Putamen (tissue), 1 donor: Measurements from ENCODE around the gene CLEC12A.
"Not testable (repeated sequence)": the region's sequence is repeated elsewhere in the genome, so short reads cannot be mapped to it uniquely, and the experiment has no call there.

Experiments used
- DNase-seq: peaks from one replicate; pipeline ENCODE4 v3.0.0-alpha.2; 2016; ENCODE audit warnings: low spot score

Gene CLEC12A

DNA sequence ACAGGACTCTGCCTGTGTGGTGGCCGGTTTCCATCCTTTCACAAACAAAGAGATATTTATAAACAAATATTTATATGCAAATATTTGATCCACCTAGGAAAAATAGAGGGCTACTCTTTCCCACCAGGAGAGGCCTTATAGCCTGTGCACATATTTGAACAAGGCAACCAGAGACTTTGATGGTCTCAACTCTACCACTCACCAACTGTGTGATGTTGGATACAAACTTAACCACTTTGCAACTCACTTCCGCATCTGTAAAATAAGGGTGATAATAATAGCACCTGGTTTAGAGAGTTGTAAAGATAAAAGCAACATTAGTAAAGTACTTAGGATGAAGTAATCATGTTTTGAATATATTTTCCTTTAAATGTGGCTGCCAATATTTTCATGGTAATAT lies 1.5 kb upstream of the CLEC12A start:
- no peak for DNase-seq

DNA sequence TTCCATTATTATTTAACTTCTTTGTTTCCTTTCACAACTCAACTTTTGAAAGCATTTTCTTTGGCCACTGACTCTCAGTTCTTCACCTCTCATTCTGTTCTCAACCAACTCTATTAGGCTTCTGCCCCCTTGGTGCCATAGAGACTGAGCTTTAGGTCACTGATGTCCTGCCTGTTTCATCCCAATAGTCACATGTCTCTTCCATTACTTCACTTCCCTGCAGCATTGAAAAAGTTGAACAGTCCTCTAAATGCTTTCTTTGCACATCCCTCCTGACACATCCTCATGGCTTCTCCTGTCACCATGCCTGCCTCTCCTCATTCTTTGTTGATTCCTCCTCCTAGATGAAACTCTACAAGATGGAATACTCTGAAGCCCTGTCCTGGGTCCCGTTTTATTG lies 2.7 kb downstream of the CLEC12A start:
- no peak for DNase-seq

GRCh38 chr12:9974731-9975130 lies 3.5 kb downstream of the CLEC12A start:
- DNase-seq, result not testable (repeated sequence)

DNA sequence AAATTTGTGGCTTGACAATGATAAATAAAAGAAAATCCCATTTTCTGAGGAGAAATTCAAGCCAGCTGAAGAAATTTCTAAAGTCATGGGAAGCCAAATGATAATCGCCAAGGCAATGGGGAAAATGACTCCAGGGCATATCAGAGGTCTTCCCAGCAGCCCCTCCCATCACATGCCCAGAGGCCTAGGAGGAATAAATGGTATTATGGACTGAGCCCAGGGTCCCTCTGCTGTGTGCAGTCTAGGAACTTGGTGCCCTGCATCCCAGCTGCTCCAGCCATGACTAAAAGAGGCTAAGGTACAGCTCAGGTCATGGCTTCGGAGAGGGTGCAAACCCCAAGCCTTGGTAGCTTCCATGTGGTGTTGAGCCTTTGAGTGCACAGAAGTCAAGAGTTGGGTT lies 4.4 kb downstream of the CLEC12A start:
- no peak for DNase-seq

DNA sequence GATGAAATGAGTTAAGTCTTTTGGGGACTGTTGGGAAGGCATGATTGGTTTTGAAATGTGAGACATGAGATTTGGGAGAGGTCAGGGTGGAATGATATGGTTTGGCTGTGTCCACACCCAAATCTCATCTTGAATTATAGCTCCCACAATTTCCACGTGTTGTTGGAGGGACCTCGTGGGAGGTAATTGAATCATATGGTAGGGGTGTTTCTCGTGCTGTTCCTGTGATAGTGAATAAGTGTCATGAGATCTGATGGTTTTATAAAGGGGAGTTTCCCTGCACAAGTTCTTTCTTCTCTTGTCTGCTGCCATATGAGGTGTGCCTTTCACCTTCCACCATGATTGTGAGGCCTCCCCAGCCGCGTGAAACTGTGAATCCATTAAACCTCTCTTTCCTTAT lies 5.4 kb downstream of the CLEC12A start:
- DNase-seq, result not testable (repeated sequence)

DNA sequence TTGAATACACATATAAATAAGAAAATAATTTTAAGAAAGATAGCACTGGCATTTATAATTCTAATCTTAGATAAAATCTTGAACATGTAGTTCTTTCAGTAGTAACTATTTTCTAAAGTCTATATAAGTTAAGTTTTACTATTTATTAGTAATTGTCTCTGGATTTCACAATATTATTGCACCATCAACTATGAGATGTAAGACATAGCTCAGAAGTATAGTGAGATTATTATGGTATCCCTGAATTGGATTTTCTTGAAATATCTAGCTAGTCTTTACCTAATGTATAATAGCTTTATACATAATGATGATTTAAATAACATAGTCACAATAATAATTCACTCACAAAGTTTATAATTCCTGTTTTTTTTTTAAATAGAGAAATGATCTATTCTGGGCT lies 6.7 kb downstream of the CLEC12A start:
- no peak for DNase-seq

GRCh38 chr12:9980126-9980525 lies 8.9 kb downstream of the CLEC12A start:
- no peak for DNase-seq

GRCh38 chr12:9991876-9992275 lies 20.7 kb downstream of the CLEC12A start:
- DNase-seq, result no peak

DNA sequence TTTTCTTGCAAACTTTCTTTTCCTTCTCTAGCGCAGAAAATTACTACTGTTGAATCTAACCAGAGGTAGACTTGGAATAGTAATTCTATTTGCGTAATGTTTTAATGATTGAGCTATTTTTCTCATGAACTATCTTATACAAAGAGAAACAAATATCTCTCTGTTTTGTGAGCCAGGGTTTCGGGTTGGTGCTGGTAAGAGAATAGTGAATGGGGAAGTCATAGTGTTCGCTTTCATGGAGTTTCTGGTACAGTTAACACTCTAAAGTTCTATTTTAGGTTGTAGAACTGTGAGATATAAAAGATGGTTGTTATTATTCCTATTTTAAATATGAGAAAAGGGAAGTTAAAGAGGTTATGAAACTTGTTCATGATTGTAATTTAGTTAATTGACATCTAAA lies 21.1 kb downstream of the CLEC12A start:
- DNase-seq, result no peak

DNA sequence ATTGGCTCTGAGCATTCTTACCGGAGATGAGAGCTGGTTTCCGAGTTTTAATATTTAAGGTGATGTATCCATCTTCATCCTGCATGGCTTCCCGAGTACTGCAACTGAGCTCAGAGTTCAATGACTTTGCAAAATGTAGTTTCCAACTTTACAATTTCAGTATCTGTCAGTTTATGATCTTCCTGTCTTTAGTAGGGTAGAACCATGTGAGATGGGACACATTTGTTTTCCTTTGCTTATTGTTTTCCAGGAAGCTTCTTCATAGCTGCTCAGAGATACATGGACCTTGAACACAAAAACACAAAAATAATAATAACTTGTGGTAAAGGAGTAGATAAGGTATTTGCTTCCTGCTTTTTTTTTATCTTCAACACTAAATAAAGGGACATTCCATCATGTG lies 27.8 kb downstream of the CLEC12A start, which contains the start of gene CLEC1B:
Gene CLEC1B, minus strand, starts transcription at position 106 of the 400 bp plus-strand sequence. Its CDS starts 21 bp downstream, at position 85.
- DNase-seq, result no peak

DNA sequence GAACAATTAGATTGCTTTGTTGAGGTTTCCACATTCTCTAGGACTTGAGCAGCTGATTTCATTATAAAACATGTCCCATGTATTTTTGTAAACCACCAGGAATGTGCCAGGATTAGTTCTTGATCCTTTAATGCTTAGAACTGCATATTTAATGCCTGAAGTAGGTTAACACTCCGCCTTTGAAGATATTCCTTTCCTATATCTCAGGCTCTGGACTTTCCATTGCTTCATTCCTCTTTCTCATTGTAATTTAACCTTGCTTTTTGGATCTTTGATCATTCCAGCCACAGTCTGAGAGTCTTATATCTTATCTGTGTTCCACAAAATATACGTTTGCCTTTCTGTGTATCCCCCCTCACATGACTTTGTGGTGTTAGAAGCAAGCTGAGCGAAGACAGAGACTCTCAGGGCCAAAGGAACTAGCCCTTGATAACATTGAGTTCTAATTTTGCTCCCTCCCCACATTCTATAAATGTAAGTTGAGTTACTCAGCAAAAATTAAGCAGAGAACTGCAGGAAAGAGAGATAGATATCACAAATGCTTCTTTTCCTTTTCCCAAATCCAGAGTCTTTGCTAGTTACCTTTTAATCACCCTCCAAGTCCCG lies 30.1 kb downstream of the CLEC12A start:
- DNase-seq, result no peak

- DNase-seq, result peak; percentile 46
These were observed 41.6 kb downstream of the CLEC12A start for GRCh38 chr12:10012630-10013330.

GRCh38 chr12:10015450-10015849 lies 44.2 kb downstream of the CLEC12A start:
- DNase-seq, result no peak

DNA sequence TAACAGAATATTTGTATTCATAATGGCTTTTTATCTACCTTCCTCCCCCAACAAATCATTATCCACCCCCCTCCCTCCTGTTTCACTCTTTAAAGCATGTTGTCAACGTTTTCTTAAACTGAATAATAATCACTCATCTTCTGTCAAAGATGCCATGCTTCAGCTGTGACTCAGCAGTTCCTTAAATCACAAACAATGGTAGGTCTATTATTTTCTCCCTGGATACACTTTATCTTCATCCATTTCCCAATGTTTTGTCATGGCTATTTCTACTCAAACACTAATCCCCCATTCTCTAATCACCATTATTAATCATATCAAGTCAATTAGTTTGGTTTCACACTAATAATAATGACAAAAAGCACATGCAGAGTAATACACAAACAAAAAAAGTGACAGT lies 45.7 kb downstream of the CLEC12A start:
- no peak for DNase-seq

DNA sequence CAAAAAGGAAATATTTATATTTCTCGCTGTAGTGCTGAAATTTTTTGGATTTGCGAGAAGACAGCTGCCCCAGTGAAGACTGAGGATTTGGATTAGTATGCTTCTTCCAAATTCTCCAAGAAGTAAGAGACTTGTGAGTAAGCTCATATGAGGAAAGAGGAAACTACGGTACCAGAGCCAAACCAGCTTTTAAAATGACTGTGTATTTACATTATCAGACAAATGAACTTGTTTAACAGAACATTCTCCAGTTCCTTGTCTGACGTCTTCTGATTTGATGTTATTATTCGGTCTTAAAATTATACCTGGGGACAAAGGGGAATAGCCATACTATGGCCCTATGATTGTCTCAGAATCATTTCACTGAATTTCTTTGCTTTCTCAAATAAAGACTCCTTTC lies 47.2 kb downstream of the CLEC12A start:
- DNase-seq, result no peak

DNA sequence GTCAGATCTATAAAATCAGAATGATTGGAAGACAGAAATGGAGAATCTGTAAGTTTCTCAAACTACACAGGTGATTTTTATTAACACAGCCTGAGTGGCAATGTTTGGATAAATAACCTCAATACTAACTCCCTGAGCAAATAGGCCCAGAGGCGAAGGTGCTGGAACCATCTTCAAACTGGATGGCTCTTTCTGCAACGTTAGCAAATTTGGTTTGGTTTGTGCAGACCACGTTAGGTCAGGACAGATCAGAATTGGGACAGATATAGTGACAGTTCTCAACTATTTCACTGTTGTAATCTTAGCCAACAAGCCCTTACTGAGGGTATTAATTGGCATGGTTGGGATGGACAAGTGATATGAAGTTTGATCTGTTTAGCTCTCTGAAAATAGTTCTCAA lies 50.1 kb downstream of the CLEC12A start:
- no peak for DNase-seq

DNA sequence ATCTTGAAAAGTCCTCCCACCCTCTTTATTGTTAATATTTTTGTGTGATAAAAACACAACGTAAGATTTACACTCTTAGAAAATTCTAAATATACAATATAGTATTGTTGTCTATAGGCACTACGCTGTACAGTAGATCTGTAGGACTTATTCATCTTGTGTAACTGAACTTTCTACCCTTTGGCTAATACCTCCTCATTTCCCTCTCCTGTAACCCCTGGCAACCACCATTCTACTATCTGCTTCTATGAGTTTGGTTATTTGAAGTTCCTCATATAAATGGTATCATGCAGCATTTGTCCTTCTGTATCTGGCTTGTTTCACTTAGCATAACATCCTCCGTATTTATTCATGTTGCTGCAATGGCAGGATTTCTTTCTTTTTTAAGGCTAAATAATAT lies 54.0 kb downstream of the CLEC12A start:
- no peak for DNase-seq

DNA sequence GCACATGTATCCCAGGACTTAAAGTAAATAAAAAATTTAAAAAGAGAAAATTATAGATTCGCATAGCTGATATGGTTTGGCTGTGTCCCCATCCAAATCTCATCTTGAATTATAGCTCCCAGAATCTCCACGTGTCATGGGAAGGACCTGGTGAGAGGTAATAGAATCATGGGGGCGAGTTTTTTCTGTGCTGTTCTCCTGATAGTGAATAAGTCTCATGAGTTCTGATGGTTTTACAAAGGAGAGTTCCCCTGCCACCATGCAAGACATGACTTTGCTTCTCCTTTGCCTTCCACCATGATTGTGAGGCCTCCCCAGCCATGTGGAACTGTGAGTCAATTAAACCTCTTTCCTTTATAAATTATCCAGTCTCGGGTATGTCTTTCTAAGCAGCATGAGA lies 55.5 kb downstream of the CLEC12A start:
- not testable (repeated sequence) for DNase-seq

- DNase-seq, result no peak
These were observed 56.1 kb downstream of the CLEC12A start for GRCh38 chr12:10027311-10027710.

DNA sequence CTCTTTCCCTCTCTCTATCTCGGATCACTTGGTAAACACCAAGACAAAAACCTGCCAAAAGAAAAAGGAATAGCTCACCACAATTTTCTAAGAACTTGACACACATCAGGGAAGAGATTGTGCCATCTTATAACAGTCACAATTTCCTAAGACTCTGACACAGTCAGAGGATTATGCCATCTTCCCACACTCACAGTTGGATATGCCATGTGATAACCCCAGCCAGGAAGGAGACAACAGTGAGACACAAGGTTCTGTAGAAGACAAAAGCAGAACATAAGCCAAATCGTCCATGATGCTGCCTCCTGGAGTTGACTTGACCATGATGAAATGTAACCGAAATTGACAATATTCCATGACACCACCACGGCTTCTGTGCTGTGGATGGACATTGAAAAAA lies 56.5 kb downstream of the CLEC12A start:
- DNase-seq, result no peak

DNA sequence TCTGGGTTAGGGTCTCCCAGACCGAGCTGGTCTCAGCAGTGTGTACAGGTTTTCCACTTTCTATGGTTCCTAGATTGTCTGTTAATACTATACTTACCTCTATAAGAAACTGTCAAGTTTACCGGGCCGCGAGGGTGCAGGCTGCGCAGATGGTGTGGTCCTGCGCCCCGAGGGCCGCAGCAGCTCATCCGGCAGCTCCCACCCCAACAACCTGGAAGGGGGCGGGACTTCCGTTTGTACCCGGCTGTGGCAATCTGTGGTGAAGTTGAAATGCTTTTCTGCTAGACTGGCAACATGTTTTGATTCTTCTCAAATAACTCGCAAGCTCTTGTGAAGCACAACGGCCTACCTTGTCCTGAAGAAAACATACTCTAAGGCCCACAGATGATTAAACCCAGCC lies 59.2 kb downstream of the CLEC12A start, which contains the start of gene CLEC9A:
Gene CLEC9A, plus strand, starts transcription at position 237 of the 400 bp plus-strand sequence. CDS start 22,006 bp downstream, outside the sequence.
- DNase-seq, result no peak

- no peak for DNase-seq
These were observed 60.1 kb downstream of the CLEC12A start for GRCh38 chr12:10031321-10031720.

GRCh38 chr12:10031771-10032175 lies 60.6 kb downstream of the CLEC12A start:
- no peak for DNase-seq
